ENCODE measurements around the gene EOLA2.
A peak's percentile ranks its signal among the peaks of the same experiment; 100 is the strongest.
"Not testable (repeated sequence)": the region's sequence is repeated elsewhere in the genome, so short reads cannot be mapped to it uniquely, and the experiment has no call there.

The EOLA2 gene

DNA sequence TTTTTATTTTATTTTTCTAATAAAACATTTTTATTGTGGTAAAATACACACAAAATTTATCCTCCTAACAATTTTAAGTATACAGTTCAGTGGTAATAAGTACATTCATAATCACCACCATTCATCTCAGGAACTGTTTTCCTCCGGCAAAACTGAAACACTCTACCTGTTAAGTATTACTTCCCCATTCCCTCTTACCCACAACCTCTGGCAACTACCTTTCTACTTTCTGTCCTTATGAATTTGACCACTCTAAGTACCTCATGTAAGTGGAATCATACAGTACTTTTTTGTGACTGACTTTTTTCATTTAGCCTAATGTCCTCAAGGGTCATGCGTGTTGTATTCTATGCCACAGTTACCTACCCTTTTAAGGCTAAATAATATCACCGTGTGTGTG is 30.0 kb downstream of the EOLA2 start:
- TF ChIP-seq, protein P1, sequence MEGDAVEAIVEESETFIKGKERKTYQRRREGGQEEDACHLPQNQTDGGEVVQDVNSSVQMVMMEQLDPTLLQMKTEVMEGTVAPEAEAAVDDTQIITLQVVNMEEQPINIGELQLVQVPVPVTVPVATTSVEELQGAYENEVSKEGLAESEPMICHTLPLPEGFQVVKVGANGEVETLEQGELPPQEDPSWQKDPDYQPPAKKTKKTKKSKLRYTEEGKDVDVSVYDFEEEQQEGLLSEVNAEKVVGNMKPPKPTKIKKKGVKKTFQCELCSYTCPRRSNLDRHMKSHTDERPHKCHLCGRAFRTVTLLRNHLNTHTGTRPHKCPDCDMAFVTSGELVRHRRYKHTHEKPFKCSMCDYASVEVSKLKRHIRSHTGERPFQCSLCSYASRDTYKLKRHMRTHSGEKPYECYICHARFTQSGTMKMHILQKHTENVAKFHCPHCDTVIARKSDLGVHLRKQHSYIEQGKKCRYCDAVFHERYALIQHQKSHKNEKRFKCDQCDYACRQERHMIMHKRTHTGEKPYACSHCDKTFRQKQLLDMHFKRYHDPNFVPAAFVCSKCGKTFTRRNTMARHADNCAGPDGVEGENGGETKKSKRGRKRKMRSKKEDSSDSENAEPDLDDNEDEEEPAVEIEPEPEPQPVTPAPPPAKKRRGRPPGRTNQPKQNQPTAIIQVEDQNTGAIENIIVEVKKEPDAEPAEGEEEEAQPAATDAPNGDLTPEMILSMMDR (IDR thresholded peaks at IDR 0.05; ENCODE audit: low read depth, low read length) = no peak
- no peak for DNase-seq (ENCODE audit: low read depth, low spot score)
- in situ Hi-C loops (cut with HindIII; ENCODE audit: low sequenced_read_pairs) = no loop called here
- no peak overlapping the region for H3K4me3 ChIP-seq (ENCODE audit: low read depth, low read length)

DNA sequence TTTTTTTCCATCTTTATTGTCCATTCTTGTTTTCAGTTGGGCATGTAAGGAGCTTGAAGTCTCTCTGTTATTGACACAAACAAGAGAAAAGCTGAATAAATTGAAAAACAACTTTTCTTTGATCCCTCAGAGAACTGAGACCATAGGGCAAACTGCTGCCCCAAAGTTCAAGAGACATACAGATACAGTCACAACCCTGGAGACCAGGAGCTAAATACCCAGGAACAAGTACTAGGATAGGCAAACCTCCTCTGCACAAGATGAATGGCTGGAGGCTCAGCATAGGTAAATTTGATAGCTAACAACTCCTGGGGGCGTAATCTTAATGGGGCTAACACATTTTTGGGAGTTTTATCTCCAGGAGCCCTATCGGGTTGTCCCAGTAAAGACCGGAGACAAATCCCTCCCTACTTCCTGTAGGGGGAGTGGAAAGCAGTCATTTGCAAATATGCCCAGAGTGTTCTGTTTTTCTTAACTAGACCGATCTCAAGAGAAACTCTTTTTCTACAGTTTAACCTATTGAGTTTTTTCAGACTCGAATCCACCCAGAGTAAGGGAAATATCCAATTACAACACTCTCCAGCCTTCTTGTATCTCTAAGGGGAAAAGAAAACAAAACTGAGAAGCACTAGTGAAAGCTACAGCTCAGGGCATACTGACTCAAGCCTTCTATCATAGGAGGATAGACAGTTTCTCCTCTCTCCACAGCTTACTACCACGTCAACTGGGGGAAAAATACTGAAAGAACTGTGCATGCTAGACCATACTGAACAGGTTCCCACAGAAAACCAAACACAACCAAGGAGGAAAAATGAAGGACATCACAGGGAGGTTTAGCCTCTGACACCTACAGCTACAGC is 34.2 kb downstream of the EOLA2 start:
- TF ChIP-seq, protein P1 (IDR thresholded peaks at IDR 0.05; ENCODE audit: low read depth, low read length) = peak; percentile 26
- in situ Hi-C loops (cut with HindIII; ENCODE audit: low sequenced_read_pairs) = no loop called here
- H3K4me3 ChIP-seq (ENCODE audit: low read depth, low read length) = no peak overlapping the region
- peak; percentile 16 for DNase-seq (ENCODE audit: low read depth, low spot score)

DNA sequence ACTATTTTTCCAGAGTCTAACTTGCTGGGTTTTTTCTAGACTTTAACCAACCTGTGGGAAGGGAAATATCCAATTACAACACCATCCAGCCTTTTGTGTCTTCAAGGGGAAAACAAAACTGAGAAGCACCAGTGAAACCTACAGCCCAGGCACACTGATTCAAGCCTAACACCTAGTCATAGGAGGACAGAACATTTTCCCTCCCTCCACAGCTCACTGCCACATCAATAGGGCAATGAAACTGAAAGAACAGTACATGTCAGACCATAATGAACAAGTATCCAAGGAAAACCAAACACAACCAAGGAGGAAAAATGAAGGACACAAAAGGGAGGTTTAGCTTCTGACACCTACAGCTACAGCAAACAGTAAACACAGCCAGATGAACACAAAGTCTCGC is 39.7 kb downstream of the EOLA2 start:
- in situ Hi-C loops (cut with HindIII; ENCODE audit: low sequenced_read_pairs) = no loop called here
- DNase-seq (ENCODE audit: low read depth, low spot score) = no peak
- no peak overlapping the region for H3K4me3 ChIP-seq (ENCODE audit: low read depth, low read length)
- TF ChIP-seq, protein P1 (IDR thresholded peaks at IDR 0.05; ENCODE audit: low read depth, low read length) = no peak

DNA sequence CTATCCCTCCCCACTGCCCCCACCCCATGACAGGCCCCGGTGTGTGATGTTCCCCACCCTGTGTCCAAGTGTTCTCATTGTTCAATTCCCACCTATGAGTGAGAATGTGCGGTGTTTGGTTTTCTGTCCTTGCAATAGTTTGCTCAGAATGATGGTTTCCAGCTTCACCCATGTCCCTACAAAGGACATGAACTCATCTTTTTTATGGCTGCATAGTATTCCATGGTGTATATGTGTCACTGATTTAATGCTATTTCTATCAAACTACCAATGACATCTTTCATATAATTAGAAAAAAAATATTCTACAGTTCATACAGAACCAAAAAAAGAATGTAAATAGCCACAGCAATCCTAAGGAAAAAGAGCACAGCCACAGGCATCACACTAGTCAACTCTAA is 47.5 kb downstream of the EOLA2 start:
- H3K4me3 ChIP-seq (ENCODE audit: low read depth, low read length); in situ Hi-C loops (cut with HindIII; ENCODE audit: low sequenced_read_pairs); DNase-seq (ENCODE audit: low read depth, low spot score): not testable (repeated sequence)

All from astrocyte of the spinal cord (primary cell).